ENCODE results near the gene NAGPA.

DNA sequence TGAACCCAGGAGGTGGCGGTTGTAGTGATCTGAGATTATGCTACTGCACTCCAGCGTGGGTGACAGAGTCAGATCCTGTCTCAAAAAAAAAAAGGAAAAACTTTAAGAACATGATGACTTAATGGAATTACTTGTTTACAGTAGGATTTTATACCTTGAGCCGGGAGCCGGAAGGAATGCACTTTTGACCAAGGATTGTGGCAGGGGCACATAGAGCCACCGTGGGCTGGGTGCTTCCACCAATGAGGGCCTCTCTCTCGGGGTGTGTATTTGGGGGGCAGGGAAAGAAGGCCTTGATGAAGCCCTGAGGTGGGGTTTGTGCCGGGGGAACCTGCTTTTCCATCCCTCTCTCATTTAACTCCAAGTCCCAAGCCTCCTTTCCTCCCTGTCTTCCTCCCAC is 6.7 kb upstream of the NAGPA start:
- TF ChIP-seq YY1 (IDR thresholded peaks at IDR 0.05; ENCODE audit: low read depth) (no peak), EP300 (IDR thresholded peaks at IDR 0.05; ENCODE audit: borderline replicate concordance) (no peak), CREB1 (IDR thresholded peaks at IDR 0.05; ENCODE audit: low read depth) (no peak), RAD21 (IDR thresholded peaks at IDR 0.05; ENCODE audit: low read depth) (no peak), FOXM1 (IDR thresholded peaks at IDR 0.05; ENCODE audit: borderline replicate concordance, low read depth) (no peak), TCF12 (IDR thresholded peaks at IDR 0.05; ENCODE audit: low read depth) (no peak), TAF1 (IDR thresholded peaks at IDR 0.05; ENCODE audit: low read depth) (no peak)
- TF ChIP-seq, protein P1, sequence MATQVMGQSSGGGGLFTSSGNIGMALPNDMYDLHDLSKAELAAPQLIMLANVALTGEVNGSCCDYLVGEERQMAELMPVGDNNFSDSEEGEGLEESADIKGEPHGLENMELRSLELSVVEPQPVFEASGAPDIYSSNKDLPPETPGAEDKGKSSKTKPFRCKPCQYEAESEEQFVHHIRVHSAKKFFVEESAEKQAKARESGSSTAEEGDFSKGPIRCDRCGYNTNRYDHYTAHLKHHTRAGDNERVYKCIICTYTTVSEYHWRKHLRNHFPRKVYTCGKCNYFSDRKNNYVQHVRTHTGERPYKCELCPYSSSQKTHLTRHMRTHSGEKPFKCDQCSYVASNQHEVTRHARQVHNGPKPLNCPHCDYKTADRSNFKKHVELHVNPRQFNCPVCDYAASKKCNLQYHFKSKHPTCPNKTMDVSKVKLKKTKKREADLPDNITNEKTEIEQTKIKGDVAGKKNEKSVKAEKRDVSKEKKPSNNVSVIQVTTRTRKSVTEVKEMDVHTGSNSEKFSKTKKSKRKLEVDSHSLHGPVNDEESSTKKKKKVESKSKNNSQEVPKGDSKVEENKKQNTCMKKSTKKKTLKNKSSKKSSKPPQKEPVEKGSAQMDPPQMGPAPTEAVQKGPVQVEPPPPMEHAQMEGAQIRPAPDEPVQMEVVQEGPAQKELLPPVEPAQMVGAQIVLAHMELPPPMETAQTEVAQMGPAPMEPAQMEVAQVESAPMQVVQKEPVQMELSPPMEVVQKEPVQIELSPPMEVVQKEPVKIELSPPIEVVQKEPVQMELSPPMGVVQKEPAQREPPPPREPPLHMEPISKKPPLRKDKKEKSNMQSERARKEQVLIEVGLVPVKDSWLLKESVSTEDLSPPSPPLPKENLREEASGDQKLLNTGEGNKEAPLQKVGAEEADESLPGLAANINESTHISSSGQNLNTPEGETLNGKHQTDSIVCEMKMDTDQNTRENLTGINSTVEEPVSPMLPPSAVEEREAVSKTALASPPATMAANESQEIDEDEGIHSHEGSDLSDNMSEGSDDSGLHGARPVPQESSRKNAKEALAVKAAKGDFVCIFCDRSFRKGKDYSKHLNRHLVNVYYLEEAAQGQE (IDR thresholded peaks at IDR 0.05; ENCODE audit: low read depth): no peak
- TF ChIP-seq, protein P2, sequence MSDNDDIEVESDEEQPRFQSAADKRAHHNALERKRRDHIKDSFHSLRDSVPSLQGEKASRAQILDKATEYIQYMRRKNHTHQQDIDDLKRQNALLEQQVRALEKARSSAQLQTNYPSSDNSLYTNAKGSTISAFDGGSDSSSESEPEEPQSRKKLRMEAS (IDR thresholded peaks at IDR 0.05): no peak

Data from Ishikawa (cell line).